ENCODE data around the gene GLI1.
A peak's percentile ranks its signal among the peaks of the same experiment; 100 is the strongest.

GLI1 gene

GRCh38 chr12:57460841-57461275, 1.3 kb downstream of the GLI1 start:
- H3K23ac ChIP-seq (ENCODE audit: low read length): no peak overlapping the region
- no peaks in the 10 kb centered on the region for H3K79me1 ChIP-seq (ENCODE audit: low read length)
- DNase-seq: peak; percentile 70
- H3K79me2 ChIP-seq (ENCODE audit: control insufficient read depth, insufficient read depth, low read length): no peaks in the 10 kb centered on the region
- no peak overlapping the region for H4K5ac ChIP-seq (ENCODE audit: low read length)
- no peak overlapping the region for H3K27ac ChIP-seq (ENCODE audit: low read depth, low read length)
- no peak overlapping the region for H2AK5ac ChIP-seq (ENCODE audit: low read length)
- H3K4me1 ChIP-seq (ENCODE audit: control insufficient read depth, low read depth, low read length): peaks cover 4% of the 10 kb centered on the region
- H2BK15ac ChIP-seq (replicated peaks; ENCODE audit: low read depth): no peak overlapping the region
- H3K27me3 ChIP-seq (ENCODE audit: insufficient read depth, low read length, poor library complexity): no peaks in the 10 kb centered on the region
- H2BK5ac ChIP-seq (ENCODE audit: low read length): no peak overlapping the region
- no peak overlapping the region for H4K8ac ChIP-seq (ENCODE audit: low read depth, low read length)
- peak overlapping the region; percentile 59 for H3K9ac ChIP-seq (ENCODE audit: low read length)
- WGBS (ENCODE audit: extremely low coverage, insufficient coverage, low lambda C conversion rate): no CpG with 5 or more reads among the region's 19 CpGs
- H3K56ac ChIP-seq (ENCODE audit: low read length): peak overlapping the region; percentile 83
- H2BK120ac ChIP-seq (ENCODE audit: low read depth, low read length): no peak overlapping the region
- peak overlapping the region; percentile 16 for H3K18ac ChIP-seq (ENCODE audit: low read length)
- H3K4me2 ChIP-seq (ENCODE audit: low read length): peak overlapping the region; percentile 91
- no peaks in the 10 kb centered on the region for H3K36me3 ChIP-seq (ENCODE audit: control insufficient read depth, insufficient read depth, low read length)
- peak overlapping the region; percentile 29 for H3K4me3 ChIP-seq (ENCODE audit: low read length)
- no peak overlapping the region for H3K4ac ChIP-seq (ENCODE audit: low read depth, low read length)

GRCh38 chr12:57461276-57461916, 1.8 kb downstream of the GLI1 start:
- WGBS (ENCODE audit: extremely low coverage, insufficient coverage, low lambda C conversion rate): no CpG with 5 or more reads among the region's 32 CpGs
- no peak overlapping the region for H3K27ac ChIP-seq (ENCODE audit: low read depth, low read length)

GRCh38 chr12:57461917-57462250, 2.3 kb downstream of the GLI1 start:
- Histone ChIP-seq H3K4ac (ENCODE audit: low read depth, low read length) (no peak overlapping the region), H2BK5ac (ENCODE audit: low read length) (peak overlapping the region; percentile 61), H2AK5ac (ENCODE audit: low read length) (no peak overlapping the region), H3K4me3 (ENCODE audit: low read length) (peak overlapping the region; percentile 39), H2BK15ac (replicated peaks; ENCODE audit: low read depth) (peak overlapping the region; percentile 28), H4K5ac (ENCODE audit: low read length) (no peak overlapping the region), H3K27ac (ENCODE audit: low read depth, low read length) (peak overlapping the region; percentile 61), H2BK120ac (ENCODE audit: low read depth, low read length) (no peak overlapping the region), H3K56ac (ENCODE audit: low read length) (peak overlapping the region; percentile 87), H3K27me3 (ENCODE audit: insufficient read depth, low read length, poor library complexity) (no peaks in the 10 kb centered on the region), H3K18ac (ENCODE audit: low read length) (peak overlapping the region; percentile 75), H3K4me2 (ENCODE audit: low read length) (peak overlapping the region; percentile 84), H3K4me1 (ENCODE audit: control insufficient read depth, low read depth, low read length) (peaks cover 2% of the 10 kb centered on the region), H3K79me1 (ENCODE audit: low read length) (no peaks in the 10 kb centered on the region), H4K8ac (ENCODE audit: low read depth, low read length) (no peak overlapping the region), H3K9ac (ENCODE audit: low read length) (peak overlapping the region; percentile 63), H3K79me2 (ENCODE audit: control insufficient read depth, insufficient read depth, low read length) (no peaks in the 10 kb centered on the region), H3K23ac (ENCODE audit: low read length) (no peak overlapping the region), H3K36me3 (ENCODE audit: control insufficient read depth, insufficient read depth, low read length) (no peaks in the 10 kb centered on the region)
- peak; percentile 60 for DNase-seq
- WGBS (ENCODE audit: extremely low coverage, insufficient coverage, low lambda C conversion rate): no CpG with 5 or more reads among the region's 9 CpGs

More at GRCh38 chr12:57461276-57461916, 1.8 kb downstream of the GLI1 start:
- H3K18ac ChIP-seq (ENCODE audit: low read length): peak overlapping the region; percentile 75
- no peaks in the 10 kb centered on the region for H3K79me2 ChIP-seq (ENCODE audit: control insufficient read depth, insufficient read depth, low read length)
- H3K79me1 ChIP-seq (ENCODE audit: low read length): no peaks in the 10 kb centered on the region
- H3K4me1 ChIP-seq (ENCODE audit: control insufficient read depth, low read depth, low read length): peaks cover 4% of the 10 kb centered on the region
- H3K4me3 ChIP-seq (ENCODE audit: low read length): peak overlapping the region; percentile 39
- H3K4ac ChIP-seq (ENCODE audit: low read depth, low read length): no peak overlapping the region
- no peak overlapping the region for H2AK5ac ChIP-seq (ENCODE audit: low read length)
- peak; percentile 93 for DNase-seq
- H2BK5ac ChIP-seq (ENCODE audit: low read length): no peak overlapping the region
- no peak overlapping the region for H4K5ac ChIP-seq (ENCODE audit: low read length)
- peak overlapping the region; percentile 28 for H2BK15ac ChIP-seq (replicated peaks; ENCODE audit: low read depth)
- peak overlapping the region; percentile 63 for H3K9ac ChIP-seq (ENCODE audit: low read length)
- H3K56ac ChIP-seq (ENCODE audit: low read length): peak overlapping the region; percentile 87
- H3K36me3 ChIP-seq (ENCODE audit: control insufficient read depth, insufficient read depth, low read length): no peaks in the 10 kb centered on the region
- H2BK120ac ChIP-seq (ENCODE audit: low read depth, low read length): no peak overlapping the region
- H3K4me2 ChIP-seq (ENCODE audit: low read length): peak overlapping the region; percentile 91
- H3K23ac ChIP-seq (ENCODE audit: low read length): no peak overlapping the region
- H4K8ac ChIP-seq (ENCODE audit: low read depth, low read length): no peak overlapping the region
- no peaks in the 10 kb centered on the region for H3K27me3 ChIP-seq (ENCODE audit: insufficient read depth, low read length, poor library complexity)

GRCh38 chr12:57462251-57462911, 2.8 kb downstream of the GLI1 start:
- no peaks in the 10 kb centered on the region for H3K79me1 ChIP-seq (ENCODE audit: low read length)
- peak overlapping the region; percentile 61 for H3K27ac ChIP-seq (ENCODE audit: low read depth, low read length)
- no peaks in the 10 kb centered on the region for H3K79me2 ChIP-seq (ENCODE audit: control insufficient read depth, insufficient read depth, low read length)
- peak overlapping the region; percentile 75 for H3K18ac ChIP-seq (ENCODE audit: low read length)
- peak overlapping the region; percentile 63 for H3K9ac ChIP-seq (ENCODE audit: low read length)
- peak overlapping the region; percentile 28 for H2BK15ac ChIP-seq (replicated peaks; ENCODE audit: low read depth)
- peak overlapping the region; percentile 84 for H3K4me2 ChIP-seq (ENCODE audit: low read length)
- no peak overlapping the region for H2BK5ac ChIP-seq (ENCODE audit: low read length)
- peaks cover 2% of the 10 kb centered on the region for H3K4me1 ChIP-seq (ENCODE audit: control insufficient read depth, low read depth, low read length)
- H4K5ac ChIP-seq (ENCODE audit: low read length): no peak overlapping the region
- WGBS (ENCODE audit: extremely low coverage, insufficient coverage, low lambda C conversion rate): no CpG with 5 or more reads among the region's 28 CpGs
- H2AK5ac ChIP-seq (ENCODE audit: low read length): no peak overlapping the region
- H3K56ac ChIP-seq (ENCODE audit: low read length): peak overlapping the region; percentile 87
- no peak overlapping the region for H3K23ac ChIP-seq (ENCODE audit: low read length)
- peak overlapping the region; percentile 39 for H3K4me3 ChIP-seq (ENCODE audit: low read length)
- no peak overlapping the region for H3K4ac ChIP-seq (ENCODE audit: low read depth, low read length)
- H3K27me3 ChIP-seq (ENCODE audit: insufficient read depth, low read length, poor library complexity): no peaks in the 10 kb centered on the region
- DNase-seq: peak; percentile 98
- no peaks in the 10 kb centered on the region for H3K36me3 ChIP-seq (ENCODE audit: control insufficient read depth, insufficient read depth, low read length)
- no peak overlapping the region for H2BK120ac ChIP-seq (ENCODE audit: low read depth, low read length)
- H4K8ac ChIP-seq (ENCODE audit: low read depth, low read length): no peak overlapping the region

- no peak overlapping the region for H2AK5ac ChIP-seq (ENCODE audit: low read length)
- DNase-seq: no peak
- no peak overlapping the region for H2BK15ac ChIP-seq (replicated peaks; ENCODE audit: low read depth)
- no peak overlapping the region for H4K5ac ChIP-seq (ENCODE audit: low read length)
- H3K27me3 ChIP-seq (ENCODE audit: insufficient read depth, low read length, poor library complexity): no peaks in the 10 kb centered on the region
- H4K8ac ChIP-seq (ENCODE audit: low read depth, low read length): no peak overlapping the region
- H3K36me3 ChIP-seq (ENCODE audit: control insufficient read depth, insufficient read depth, low read length): no peaks in the 10 kb centered on the region
- no CpG with 5 or more reads among the region's 5 CpGs for WGBS (ENCODE audit: extremely low coverage, insufficient coverage, low lambda C conversion rate)
- no peak overlapping the region for H3K4me2 ChIP-seq (ENCODE audit: low read length)
- H2BK120ac ChIP-seq (ENCODE audit: low read depth, low read length): no peak overlapping the region
- no peak overlapping the region for H3K9ac ChIP-seq (ENCODE audit: low read length)
- no peak overlapping the region for H3K18ac ChIP-seq (ENCODE audit: low read length)
- no peak overlapping the region for H3K56ac ChIP-seq (ENCODE audit: low read length)
- H2BK5ac ChIP-seq (ENCODE audit: low read length): no peak overlapping the region
- H3K4me1 ChIP-seq (ENCODE audit: control insufficient read depth, low read depth, low read length): peaks cover 2% of the 10 kb centered on the region
- H3K79me2 ChIP-seq (ENCODE audit: control insufficient read depth, insufficient read depth, low read length): no peaks in the 10 kb centered on the region
- no peaks in the 10 kb centered on the region for H3K79me1 ChIP-seq (ENCODE audit: low read length)
- no peak overlapping the region for H3K23ac ChIP-seq (ENCODE audit: low read length)
- no peak overlapping the region for H3K4me3 ChIP-seq (ENCODE audit: low read length)
- H3K4ac ChIP-seq (ENCODE audit: low read depth, low read length): no peak overlapping the region
- H3K27ac ChIP-seq (ENCODE audit: low read depth, low read length): no peak overlapping the region
Measured at GRCh38 chr12:57462912-57463253, 3.3 kb downstream of the GLI1 start.

Data from mesendoderm (in vitro differentiated cells).